HUDEP-2 (cell line): Measurements from ENCODE around the gene CABP4.
A peak's percentile ranks its signal among the peaks of the same experiment; 100 is the strongest.

Experiments used
- DNase-seq, 76 experiments: peaks; one replicate each; lab custom pipeline; 2025; ENCODE audit not compliant: unreplicated experiment in 76 of 76; lab: John Stamatoyannopoulos, UW

CABP4 gene

GRCh38 chr11:67450796-67451657 is 4.1 kb upstream of the CABP4 start:
- DNase-seq: no peak

GRCh38 chr11:67451658-67451976 is 3.5 kb upstream of the CABP4 start:
- DNase-seq: no peak

- DNase-seq: no peak
These were observed 2.8 kb upstream of the CABP4 start, which contains the start of gene GPR152 for GRCh38 chr11:67452141-67452952. Gene GPR152 (minus strand): TSS chr11:67452729. CDS start chr11:67452724, 5 bp downstream.

- no peak for DNase-seq
These were observed 1.1 kb upstream of the CABP4 start for GRCh38 chr11:67453816-67454732.

- no peak for DNase-seq
These were observed 1.0 kb downstream of the CABP4 start for GRCh38 chr11:67456068-67456705.

- no peak for DNase-seq
These were observed 2.3 kb downstream of the CABP4 start for GRCh38 chr11:67457453-67457852.

GRCh38 chr11:67458266-67458665 is 3.1 kb downstream of the CABP4 start:
- no peak for DNase-seq

GRCh38 chr11:67463186-67463585 is 8.0 kb downstream of the CABP4 start:
- no peak for DNase-seq

- DNase-seq: peak in 52 of 76 experiments; percentile 8 to 93 (median 56)
These were observed 8.7 kb downstream of the CABP4 start for GRCh38 chr11:67463680-67464410.

- DNase-seq: peak in 75 of 76 experiments; percentile 30 to 92 (median 84)
These were observed 9.4 kb downstream of the CABP4 start for GRCh38 chr11:67464411-67465188.

GRCh38 chr11:67465189-67465510 is 10.0 kb downstream of the CABP4 start:
- DNase-seq: peak in 1 of 76 experiments; percentile 46

- peak in 15 of 76 experiments; percentile 7 to 46 (median 17) for DNase-seq
These were observed 10.4 kb downstream of the CABP4 start for GRCh38 chr11:67465530-67465929.

- DNase-seq: no peak
These were observed 11.2 kb downstream of the CABP4 start for GRCh38 chr11:67466367-67466766.

GRCh38 chr11:67466962-67467771 is 12.0 kb downstream of the CABP4 start:
- no peak for DNase-seq

- DNase-seq: no peak
These were observed 12.9 kb downstream of the CABP4 start for GRCh38 chr11:67468056-67468455.

GRCh38 chr11:67468456-67468758 is 13.3 kb downstream of the CABP4 start:
- no peak for DNase-seq

- peak in 73 of 76 experiments; percentile 35 to 93 (median 83) for DNase-seq
These were observed 13.8 kb downstream of the CABP4 start, which contains the start of gene TMEM134 for GRCh38 chr11:67468759-67469507. Gene TMEM134 (minus strand): TSS chr11:67469251. CDS start chr11:67469192, 59 bp downstream.

GRCh38 chr11:67469508-67469811 is 14.3 kb downstream of the CABP4 start:
- DNase-seq: peak in 1 of 76 experiments; percentile 71
